Thoracic aorta (tissue), 2 donors: Measurements from ENCODE around the gene DIP2C. TPM values are rescaled to one million over a fixed set of nuclear protein-coding genes. Genes with fewer than 3 reads are reported as not detected.
A peak's percentile ranks its signal among the peaks of the same experiment; 100 is the strongest.
"Not testable (repeated sequence)": the region's sequence is repeated elsewhere in the genome, so short reads cannot be mapped to it uniquely, and the experiment has no call there.

Experiments used
- ATAC-seq: fragments of 150-250 bp; one replicate; pipeline ENCODE4 v1.8.0; 2017; ENCODE audit warnings: low read depth; ENCODE audit not compliant: insufficient number of reproducible peaks, low FRiP score
- DNase-seq: peaks from one replicate; pipeline ENCODE4 v3.0.0-alpha.2; 2020; ENCODE audit warnings: low spot score
- H3K27ac ChIP-seq, 2 donors: fragments of 200-600 bp; sonication (generic); 1 replicate in 1 of 2; 2 replicates in 1 of 2; pipeline ENCODE4 v1.5.1; 2016; ENCODE audit warnings: mild to moderate bottlenecking in 2 of 2, moderate library complexity in 2 of 2
- H3K27me3 ChIP-seq: fragments of 200-600 bp; sonication (generic); replicated peaks from 2 replicates; pipeline ENCODE4 v1.6.0; 2016; ENCODE audit warnings: mild to moderate bottlenecking; ENCODE audit not compliant: insufficient read depth
- H3K36me3 ChIP-seq: fragments of 200-600 bp; sonication (generic); one replicate; pipeline ENCODE4 v1.5.1; 2016
- H3K4me1 ChIP-seq, 2 donors: fragments of 200-600 bp; sonication (generic); 1 replicate in 1 of 2; 2 replicates in 1 of 2; pipeline versions ENCODE4 v1.5.1 to v1.6.0; 2016; ENCODE audit warnings: low read depth in 2 of 2, mild to moderate bottlenecking in 1 of 2; ENCODE audit not compliant: control insufficient read depth in 1 of 2
- H3K4me3 ChIP-seq: fragments of 200-600 bp; sonication (generic); 2 replicates; pipeline ENCODE4 v1.5.1; 2016; ENCODE audit warnings: mild to moderate bottlenecking
- H3K9me3 ChIP-seq: fragments of 200-600 bp; sonication (generic); 2 replicates; pipeline ENCODE4 v1.5.1; 2016
- CTCF ChIP-seq: fragments of 200-600 bp; sonication (generic); IDR thresholded peaks from one replicate; pipeline ENCODE4 v1.5.1; 2019; ENCODE audit warnings: antibody characterized with exemption
- total RNA-seq, 2 donors: library from RNA; depleted of rRNA; stranded (reverse); fragments of >200 nt; gene quantifications; one replicate each; pipeline versions ENCODE4 v1.1.0 to v1.2.3, GENCODE V29; 2016

Gene DIP2C
- total RNA-seq, 2 donors from 2014 or later = 36.8 to 44.0 TPM

GRCh38 chr10:612696-613095, 76.8 kb downstream of the DIP2C start:
- no peak for TF ChIP-seq CTCF
- no peaks in the 10 kb centered on the region for H3K9me3 ChIP-seq
- no peak overlapping the region for H3K27ac ChIP-seq
- DNase-seq (no peak), ATAC-seq (no peak)
- peak overlapping the region; percentile 26 for H3K4me3 ChIP-seq
- H3K27me3 ChIP-seq = no peaks in the 10 kb centered on the region
- H3K36me3 ChIP-seq = no peaks in the 10 kb centered on the region
- peaks cover 16 to 57% of the 10 kb centered on the region in 2 donors for H3K4me1 ChIP-seq

GRCh38 chr10:610642-611305, 78.7 kb downstream of the DIP2C start:
- H3K4me1 ChIP-seq = peaks cover 16 to 56% of the 10 kb centered on the region in 2 donors
- H3K9me3 ChIP-seq, H3K27ac ChIP-seq, H3K27me3 ChIP-seq, H3K36me3 ChIP-seq, H3K4me3 ChIP-seq, ATAC-seq: not testable (repeated sequence)
- peak; percentile 55 for DNase-seq

GRCh38 chr10:609868-610545, 79.5 kb downstream of the DIP2C start:
- H3K27me3 ChIP-seq = no peaks in the 10 kb centered on the region
- no peak overlapping the region for H3K4me3 ChIP-seq
- no peaks in the 10 kb centered on the region for H3K36me3 ChIP-seq
- no peak for ATAC-seq
- H3K9me3 ChIP-seq = no peaks in the 10 kb centered on the region
- H3K4me1 ChIP-seq = peaks cover 16 to 56% of the 10 kb centered on the region in 2 donors
- no peak for DNase-seq
- no peak overlapping the region for H3K27ac ChIP-seq
- no peak for TF ChIP-seq CTCF

GRCh38 chr10:609262-609658, 80.2 kb downstream of the DIP2C start:
- ATAC-seq = no peak
- no peak overlapping the region for H3K4me3 ChIP-seq
- DNase-seq = no peak

DNA sequence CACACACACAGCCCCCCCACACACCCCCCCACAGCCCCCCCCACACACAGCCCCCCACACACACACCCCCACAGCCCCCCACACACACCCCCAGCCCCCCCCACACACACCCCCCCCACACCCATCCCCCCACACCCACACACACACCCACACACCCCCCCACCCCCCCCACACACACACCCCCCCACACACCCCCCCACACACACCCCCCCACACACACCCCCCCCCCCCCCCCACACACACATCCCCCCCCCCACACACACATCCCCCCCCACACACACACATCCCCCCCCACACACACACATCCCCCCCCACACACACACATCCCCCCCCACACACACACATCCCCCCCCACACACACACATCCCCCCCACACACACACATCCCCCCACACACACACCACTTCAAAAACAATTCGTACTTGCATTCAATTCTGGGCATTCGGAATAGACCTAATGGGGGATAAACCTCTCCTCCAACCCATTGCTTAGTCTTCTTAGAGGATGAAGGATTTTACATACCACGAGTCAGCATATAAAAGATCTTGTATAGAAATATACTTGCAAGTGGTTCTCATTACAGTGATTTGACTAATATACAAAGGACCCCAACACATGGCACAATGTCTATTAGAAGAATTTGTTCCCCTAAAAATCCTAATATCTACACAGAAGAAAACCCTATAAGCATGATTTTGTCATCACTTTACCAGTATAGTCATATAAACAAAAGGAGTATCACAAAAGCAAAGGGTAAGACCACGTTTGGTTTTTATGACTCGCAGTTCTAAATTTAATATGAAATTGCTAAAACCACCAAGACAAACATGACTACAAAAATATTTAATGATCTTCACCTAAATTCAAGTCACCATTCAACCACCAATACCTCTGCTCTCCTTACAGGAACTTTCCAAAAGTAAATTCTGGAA, 80.9 kb downstream of the DIP2C start:
- ATAC-seq = no peak
- Histone ChIP-seq H3K4me1 (peaks cover 7 to 43% of the 10 kb centered on the region in 2 donors), H3K27me3 (no peaks in the 10 kb centered on the region), H3K9me3 (no peaks in the 10 kb centered on the region), H3K36me3 (no peaks in the 10 kb centered on the region), H3K4me3 (no peak overlapping the region), H3K27ac (no peak overlapping the region)
- no peak for TF ChIP-seq CTCF
- DNase-seq = no peak

More at GRCh38 chr10:609262-609658, 80.2 kb downstream of the DIP2C start:
- H3K9me3 ChIP-seq = no peaks in the 10 kb centered on the region
- no peak for TF ChIP-seq CTCF
- H3K27me3 ChIP-seq = no peaks in the 10 kb centered on the region
- H3K36me3 ChIP-seq = no peaks in the 10 kb centered on the region
- peaks cover 13 to 50% of the 10 kb centered on the region in 2 donors for H3K4me1 ChIP-seq
- no peak overlapping the region for H3K27ac ChIP-seq
